RKO (cell line): ENCODE data around the gene PARP12.

ENCODE experiments used
- DNase-seq: peaks from one replicate; pipeline ENCODE4 v3.0.0-alpha.2; 2016; ENCODE audit warnings: low spot score

Gene PARP12

DNA sequence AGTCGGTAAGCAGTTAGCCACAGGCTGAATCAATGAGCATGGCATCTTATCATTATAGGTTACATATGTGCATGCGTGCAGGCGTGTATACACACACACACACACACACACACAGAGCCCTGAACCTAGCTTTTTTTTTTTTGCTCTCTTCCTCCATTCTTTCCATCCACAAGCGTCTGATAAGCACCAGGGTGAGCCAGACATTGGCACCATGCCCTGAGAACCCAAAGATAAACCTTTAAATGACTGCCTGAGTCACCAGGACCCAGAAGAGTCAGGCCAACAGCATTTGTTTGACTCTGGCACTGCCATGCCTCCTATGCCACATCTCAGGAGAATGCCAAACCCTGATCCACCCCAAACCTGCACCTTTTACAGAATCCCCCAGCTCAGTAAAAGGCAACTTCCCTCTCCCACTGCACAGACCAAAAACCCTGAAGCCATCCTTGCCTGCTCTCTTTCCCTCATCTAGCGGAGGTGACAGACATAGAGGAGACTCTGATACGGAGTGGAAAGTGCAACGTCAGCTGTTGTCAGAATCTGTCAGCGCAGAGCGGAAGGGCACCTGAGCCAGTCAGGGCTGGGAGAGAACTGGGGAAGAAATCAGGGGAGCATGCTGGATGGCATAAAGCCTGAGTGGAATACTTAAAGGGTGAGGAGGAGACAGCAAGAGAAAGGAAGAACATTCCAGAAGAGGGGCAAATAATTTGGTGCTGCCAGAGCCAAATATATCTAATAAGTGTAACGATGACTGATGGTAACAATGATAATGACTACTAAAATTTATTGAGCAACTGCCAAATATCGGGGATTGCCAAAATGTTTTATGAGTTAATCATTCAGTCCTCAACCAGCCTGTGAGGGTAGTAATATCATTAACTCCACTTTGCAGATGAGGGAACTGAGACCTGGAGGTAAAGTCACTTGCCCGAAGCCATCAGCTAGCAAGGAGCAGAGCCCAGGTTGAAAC lies 3.2 kb downstream of the PARP12 start:
- DNase-seq, result peak; percentile 84

DNA sequence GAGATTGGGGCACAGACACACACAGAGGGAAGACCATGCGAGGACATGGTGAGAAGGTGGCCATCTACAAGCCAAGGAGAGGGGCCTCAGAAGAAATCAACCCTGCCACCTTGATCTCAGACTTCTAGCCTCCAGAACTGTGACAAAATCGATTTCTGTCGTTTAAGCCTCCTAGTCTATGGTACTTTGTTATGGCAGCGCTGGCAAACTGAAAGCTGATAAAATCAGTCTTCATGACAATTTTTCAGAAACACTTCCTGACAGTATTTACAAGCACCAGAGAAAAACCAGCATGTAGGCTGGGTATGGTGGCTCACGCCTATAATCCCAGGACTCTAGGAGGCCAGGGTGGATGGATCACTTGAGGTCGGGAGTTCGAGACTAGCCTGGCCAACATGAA lies 4.2 kb downstream of the PARP12 start:
- no peak for DNase-seq

DNA sequence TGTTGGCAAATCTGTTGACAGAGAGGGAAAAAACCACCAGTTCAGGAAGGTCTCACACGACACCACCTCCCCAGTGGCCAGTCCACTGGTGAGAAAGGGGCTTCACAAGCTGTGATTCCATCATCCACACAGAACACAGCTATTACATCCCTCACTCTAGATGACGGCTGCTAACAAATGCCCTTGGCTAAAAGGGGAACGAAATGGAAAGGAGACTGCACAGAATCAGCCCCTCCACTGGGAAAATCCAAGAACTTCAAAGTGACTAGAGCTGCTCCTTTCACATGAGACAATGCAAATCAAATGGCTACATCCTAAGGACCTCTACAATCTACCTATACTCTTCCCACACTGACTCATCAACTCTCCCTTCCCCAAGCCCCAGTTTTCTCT lies 5.6 kb downstream of the PARP12 start:
- no peak for DNase-seq

DNA sequence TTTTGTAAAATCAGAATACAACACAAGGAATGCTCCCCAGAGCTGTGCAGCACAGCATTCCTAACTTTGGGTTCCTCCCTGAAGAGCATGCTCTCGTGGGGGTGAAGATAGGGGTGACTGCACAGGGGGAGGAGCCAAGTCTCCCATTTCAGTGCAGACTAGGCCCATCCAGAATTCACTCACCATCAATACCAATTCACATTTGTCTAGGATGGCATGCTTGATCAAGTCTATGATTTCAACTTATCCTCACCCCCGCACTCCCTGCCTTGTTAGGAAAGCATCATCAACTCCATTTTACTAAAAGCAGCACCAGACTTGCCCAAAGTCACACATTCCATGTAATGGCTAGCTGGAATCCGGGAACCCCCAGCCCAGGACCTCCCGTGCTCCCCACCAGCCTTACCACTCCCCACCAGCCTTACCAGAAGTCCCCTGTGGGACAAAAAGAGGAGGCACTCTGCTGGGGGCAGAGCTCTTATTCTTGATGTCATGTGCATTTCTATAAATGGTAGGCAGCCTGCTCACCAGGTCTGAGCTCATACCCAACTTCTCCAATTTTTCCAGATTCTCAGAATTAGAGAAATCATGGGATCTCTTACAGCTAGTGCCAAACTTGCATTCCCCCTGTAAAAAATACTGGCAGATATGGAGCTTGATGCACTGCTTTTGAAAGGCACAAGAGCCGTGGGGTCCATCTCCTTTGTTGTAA lies 6.2 kb downstream of the PARP12 start:
- no peak for DNase-seq

DNA sequence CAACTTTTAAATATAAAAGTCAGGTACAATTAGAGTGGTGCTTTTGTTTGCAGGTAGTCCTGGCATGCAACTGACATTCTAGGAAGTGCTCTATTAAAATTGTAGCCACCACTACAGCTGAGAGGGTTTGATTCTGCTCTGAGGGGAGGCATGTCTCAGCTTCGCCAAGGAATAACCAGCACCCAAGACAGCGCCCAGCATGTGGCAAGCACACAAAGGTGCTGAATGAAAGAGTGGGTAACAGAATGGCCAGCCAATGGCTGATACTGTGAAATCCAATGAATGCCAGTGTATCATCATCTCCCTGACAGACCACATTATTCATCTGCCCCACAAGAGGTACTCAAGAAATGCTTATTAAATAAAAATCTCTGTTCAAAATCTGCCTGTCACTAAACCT lies 6.9 kb downstream of the PARP12 start:
- DNase-seq, result no peak

DNA sequence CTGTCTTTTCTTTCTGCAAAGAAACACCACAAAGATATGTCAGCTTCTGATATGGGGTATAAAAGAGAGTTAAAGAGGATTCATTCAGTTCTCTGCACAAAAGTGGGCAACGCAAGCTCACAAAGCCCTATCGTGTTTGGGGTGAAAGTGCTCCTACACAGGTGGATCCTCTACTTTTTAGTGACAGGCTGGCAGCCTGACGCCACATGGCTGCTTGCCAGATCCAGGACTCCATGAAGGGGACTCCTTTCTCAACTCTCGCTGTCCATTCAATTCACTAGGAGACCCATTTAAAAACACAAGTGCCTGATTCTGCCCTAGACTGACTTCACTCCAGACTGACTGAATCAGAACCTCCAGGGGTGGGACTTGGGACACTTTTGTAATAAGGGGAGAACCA lies 8.0 kb downstream of the PARP12 start:
- DNase-seq, result no peak

DNA sequence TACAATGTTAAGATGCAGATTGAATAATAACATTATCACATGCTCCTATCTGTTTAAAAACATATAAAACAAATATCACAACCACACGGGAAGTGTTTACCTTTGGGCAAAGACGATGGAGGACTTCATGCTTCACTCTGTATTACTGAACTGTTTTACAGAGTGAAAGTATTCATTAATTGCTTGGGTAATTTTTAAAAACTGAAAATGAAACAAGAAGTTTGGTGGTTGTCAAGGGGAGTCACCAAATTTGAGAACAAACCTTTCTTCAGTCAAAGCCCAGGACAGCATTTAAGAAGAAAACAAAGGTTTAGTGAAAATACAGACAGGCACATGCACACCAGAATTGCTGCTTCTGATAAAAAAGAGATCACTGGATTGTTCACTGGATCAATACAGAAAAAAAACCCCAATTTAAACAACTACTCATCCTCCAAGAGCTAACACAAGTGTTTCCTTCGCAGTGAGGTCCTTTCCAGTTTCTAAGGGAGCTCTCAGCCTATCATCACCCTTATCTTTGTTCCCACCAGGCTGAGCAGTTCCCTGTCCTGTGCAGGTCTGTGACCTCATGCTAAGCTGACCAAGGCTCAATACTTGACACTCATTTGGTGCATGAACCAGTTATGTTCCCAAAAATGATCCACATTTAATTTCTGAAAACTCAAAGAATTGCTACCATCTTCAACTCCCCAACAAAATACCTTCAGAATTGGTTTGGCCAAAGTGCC lies 8.8 kb downstream of the PARP12 start:
- no peak for DNase-seq

DNA sequence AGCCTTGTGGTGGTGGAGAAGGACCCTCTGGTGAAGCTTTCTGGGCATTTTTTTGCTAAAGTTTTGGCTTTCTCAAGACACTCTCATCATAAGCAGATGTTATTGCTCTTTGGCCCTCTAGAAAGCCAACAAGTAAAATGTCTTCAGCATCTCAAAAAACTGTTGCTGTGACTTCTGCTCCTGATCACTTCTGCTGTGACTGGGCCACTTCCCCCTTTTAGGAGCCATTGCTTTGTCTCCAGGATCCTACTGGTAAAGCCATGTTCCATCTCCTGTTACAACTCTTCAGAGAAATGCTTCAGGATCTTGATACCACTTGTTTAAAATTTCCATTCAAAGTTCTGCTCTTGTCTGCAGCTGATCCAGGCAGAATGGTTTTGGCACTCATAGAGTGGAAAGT lies 10.9 kb downstream of the PARP12 start:
- DNase-seq, result no peak

DNA sequence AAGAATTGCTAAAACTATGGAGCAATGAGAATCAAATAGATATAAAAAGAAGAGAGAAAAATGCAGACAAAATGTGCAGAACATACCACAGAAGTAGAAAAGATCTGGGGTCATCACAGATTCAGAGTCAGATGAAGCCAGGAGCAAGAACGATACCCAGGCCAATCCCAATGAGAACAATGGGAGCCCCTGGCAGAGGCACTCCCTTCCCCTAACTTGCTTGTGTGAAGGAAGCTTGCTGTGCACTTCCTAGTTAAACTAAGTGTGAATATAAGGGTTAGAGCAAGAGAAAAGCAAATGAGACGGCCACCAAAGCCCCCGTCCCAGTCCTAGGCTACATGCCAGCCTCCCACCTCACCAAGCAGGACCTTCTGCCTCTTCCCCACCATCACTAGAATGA lies 12.7 kb downstream of the PARP12 start:
- no peak for DNase-seq

DNA sequence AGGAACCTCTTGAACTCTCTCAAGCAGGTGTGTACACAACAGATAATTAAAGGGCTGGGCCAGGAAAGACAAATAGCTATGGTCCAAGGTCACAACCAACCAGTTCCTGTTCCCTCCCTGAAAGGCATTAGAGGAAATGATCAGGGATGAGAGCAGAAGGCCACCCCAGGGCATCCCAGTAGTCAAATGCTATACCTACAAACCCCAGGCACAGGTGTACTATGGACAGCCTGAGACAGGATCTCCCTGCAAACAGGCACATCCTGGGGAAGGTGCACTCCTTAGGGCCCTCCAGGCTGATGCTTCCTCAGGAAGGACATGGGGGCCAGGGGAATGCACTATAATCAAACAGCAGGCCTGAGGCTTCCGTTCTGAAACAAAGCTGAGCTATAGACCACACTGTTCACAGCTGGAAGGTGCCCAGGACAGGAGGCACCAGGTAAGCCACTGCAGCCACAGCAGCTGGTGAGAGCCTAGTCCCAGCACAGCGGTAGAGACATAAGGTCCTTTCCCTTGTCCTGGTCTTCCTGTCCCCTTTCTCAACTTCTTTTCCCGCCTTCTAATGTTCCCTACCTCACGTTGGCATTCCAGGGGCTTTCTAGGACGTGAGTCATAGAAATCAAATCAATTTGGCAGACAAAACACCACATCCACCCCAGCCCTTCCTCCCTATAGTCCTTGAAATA lies 13.3 kb downstream of the PARP12 start:
- no peak for DNase-seq

DNA sequence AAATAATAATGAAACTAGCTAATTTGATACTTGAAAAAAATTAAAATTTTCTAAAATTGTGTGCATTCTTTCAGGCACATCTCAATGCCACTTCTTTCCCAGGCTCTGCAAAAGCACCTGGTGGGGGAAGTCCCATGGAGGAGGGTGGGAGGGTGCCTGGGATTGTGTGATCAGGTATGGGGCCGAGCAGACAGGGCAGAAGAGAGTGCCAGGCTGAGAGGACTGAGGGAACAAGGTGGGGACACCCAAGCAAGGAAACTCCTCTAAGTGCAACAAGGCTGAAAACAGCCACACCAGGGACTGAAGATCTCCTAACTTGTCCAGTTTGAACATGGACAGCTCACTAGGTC lies 13.8 kb downstream of the PARP12 start:
- DNase-seq, result no peak

DNA sequence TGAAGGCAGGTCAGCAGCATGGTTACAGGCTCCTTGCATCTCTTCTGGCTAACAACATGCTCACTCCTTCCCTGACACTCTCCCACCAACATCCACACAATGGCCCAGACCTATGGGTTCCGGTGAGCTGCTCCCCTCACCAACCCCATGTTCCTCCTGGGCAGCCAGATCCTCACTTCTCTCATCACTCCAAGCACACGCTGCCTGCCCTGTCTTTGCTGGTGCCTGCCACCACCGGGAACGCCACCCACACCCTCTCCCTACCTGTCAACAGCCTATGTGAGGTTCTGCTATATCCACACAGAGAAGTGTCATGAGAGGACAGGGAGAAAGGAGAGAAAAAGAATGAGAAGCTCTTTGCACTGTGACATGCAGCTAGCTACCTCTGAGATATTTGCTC lies 14.6 kb downstream of the PARP12 start:
- no peak for DNase-seq

DNA sequence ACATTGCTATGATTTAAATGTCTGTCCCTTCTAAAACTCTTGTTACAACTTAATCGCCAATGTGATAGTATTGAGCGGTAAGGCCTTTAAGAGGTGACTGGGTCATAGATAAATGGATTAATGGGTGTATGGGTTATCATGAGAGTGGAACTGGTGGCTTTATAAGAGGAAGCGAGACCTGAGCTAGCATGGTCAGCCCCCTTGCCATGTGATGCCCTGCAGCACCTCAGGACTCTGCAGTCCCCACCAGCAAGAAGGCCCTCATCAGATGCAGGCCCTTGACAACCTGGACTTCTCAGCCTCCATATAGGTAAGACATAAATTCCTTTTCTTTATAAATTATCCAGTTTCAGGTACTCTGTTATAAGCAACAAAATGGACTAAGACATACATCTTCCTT lies 15.6 kb downstream of the PARP12 start:
- no peak for DNase-seq

DNA sequence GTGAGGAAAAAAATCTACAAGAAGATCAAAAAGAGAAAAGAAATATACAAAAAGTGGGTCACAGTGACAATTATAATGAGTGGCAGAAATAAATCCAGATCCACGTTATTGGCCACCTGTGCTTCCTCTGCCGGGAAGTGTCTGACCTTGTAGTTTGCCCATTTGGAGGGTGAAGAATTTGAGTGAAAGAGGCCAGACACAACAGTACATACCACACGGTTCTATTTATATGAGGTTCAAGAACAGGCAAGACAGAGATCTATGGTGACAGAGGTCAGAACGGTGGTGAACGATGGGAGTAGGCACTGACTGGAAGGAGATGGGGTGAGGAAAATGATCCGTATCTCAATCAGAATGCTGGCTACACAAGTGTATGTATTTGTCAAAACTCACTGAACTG lies 17.1 kb downstream of the PARP12 start:
- no peak for DNase-seq

DNA sequence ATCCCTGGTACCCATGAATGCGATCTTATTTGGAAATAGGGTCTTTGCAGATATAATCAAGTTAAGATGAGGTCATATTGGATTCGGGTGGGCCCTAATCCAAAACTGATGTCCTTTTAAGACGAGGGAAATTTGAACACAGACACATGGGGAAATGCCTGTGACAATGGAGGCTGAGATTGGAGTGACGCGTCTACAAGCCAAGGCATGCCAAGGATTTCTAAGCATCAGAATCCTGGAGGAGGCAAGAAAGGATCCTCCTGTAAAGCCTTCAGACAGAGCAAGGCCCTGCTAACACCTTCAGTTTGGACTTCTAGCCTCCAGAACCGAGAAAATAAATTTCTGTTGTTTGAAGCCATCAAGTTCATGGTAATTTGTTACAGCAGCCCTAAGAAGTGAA lies 18.5 kb downstream of the PARP12 start:
- DNase-seq, result no peak

DNA sequence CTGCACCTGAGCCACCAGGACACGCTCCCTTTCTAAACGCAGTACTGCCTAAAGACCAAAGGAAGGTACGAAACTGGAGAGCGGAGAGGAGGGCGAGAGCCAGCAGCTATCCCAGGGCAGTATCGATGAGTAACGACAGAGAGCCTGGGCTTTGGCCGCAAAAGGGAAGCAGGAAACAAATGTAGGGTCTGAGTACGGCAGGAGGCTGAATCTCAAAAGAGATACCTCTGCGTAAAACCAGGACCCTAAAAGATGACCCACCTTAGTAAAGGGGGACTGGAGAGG lies 20.4 kb downstream of the PARP12 start:
- no peak for DNase-seq

DNA sequence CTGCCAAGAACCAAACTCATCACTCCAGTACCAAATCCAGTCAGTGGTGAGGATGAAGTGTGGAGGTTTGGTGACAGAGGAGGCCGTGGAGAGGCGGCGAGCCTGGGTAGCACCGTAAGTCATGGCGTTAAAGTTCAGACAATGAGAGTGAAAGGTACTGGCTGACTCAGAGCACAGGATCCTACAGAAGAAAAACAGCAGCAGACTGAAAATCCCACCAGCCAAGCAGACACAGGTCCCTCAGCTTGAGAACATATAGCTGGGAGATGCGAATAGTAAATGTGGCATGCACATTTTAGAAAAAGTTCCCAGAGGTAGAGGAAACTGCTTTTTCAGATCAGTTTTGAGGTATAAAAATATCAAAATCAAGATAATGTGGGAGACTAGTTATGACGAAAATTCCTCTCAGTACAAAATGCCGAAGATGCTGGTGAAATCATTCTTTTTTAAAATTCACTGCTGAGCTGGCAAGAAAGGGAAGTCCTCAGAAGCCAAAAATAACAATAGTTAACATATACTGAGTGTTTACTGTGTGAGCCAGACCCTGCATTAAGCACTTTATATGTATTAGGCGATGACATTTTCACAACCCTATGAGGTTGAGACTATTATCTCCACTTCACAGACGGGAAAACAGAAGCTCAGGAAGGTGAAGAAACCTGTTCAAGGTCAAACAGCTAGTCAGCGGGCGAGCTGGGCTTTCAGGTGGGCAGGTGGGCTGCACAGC lies 20.9 kb downstream of the PARP12 start:
- no peak for DNase-seq

DNA sequence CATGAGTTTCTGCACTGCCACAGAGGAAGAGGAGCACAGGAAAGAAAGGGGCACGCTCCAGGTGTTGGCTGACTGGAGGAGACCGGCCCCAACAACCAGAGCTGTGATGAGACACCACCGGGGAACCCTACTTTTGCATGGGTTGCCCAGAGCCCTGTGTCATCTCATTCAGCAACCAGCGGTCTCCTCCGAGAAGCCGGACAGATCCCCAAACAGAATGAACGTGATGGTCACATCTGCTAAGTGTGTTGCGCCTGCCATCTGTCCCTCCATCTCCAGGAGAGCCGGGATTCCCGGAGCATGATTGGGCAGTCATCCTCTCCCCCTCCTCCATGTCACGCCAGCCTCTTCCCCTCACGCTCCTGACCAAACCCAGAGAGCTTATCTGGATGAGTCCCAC lies 22.9 kb downstream of the PARP12 start:
- no peak for DNase-seq

DNA sequence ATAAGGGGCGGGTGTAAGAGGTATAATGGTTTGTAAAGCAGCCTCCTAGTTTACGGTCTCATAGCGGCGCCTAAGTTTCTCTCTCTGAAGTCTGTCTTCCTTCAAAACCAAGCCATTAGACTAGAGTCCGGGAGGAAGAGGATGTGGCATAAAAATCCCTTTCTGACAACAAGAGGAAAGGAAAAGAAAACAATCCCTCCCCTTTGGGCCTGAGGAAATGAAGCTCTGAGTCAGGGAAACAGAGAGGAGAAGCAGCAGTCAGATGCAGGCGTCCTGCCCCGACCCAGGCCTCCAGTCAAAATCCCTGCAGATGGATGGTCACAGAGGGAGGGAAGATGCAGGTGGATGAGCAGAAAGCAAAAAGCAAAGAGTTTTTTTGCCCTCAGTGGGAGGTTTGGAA lies 23.7 kb downstream of the PARP12 start:
- DNase-seq, result no peak

DNA sequence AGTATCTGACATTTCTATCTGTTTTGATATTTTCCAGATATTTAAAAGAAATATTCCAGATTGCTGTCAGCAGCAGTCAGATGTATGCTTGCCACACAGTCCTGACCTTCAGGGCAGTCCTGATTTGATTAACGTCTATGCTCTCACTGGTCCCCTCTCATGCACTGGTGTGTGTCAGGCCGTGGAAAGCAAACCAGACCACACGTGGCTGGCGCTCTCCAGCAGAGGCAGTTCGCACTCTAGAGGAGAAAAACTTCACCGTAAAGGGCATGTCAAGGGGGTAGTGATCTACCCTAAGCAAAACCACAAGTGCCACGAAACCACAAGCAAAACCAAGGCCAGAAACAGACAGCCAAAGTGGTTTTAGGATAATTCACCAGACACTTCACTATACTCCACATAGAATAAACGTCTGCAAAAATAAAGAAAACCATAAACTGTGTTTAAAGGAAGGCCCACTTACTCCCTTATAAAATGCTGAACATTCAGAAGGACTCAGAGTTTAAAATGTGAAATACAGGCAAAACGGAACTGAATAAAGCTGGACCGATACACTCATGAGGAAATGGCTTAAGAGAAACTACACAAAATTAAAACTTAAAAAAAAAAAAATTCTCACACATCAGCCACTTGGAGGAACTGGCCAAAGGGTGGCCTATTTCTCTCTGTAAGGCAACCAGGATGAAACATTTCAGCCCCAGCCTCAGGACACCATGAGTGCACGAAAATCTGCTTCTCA lies 26.4 kb downstream of the PARP12 start:
- no peak for DNase-seq
